Hematopoietic multipotent progenitor cell treated with erythropoietin and hydrocortisone succinate and interleukin-3 and kit ligand, for 6 days (in vitro differentiated cells): ENCODE results near the gene LCE3D.
"Not testable (repeated sequence)": the region's sequence is repeated elsewhere in the genome, so short reads cannot be mapped to it uniquely, and the experiment has no call there.

Experiments
- DNase-seq: peaks from one replicate; pipeline ENCODE4 v3.0.0-alpha.2; 2015

LCE3D gene

GRCh38 chr1:152580433-152580832 is at the start of gene LCE3D:
TSS of gene LCE3D (minus strand) at chr1:152580516. CDS start at chr1:152579936, 580 bp downstream.
- no peak for DNase-seq

- DNase-seq: no peak
Observed at GRCh38 chr1:152626744-152627143, 46.4 kb upstream of the LCE3D start.

DNA sequence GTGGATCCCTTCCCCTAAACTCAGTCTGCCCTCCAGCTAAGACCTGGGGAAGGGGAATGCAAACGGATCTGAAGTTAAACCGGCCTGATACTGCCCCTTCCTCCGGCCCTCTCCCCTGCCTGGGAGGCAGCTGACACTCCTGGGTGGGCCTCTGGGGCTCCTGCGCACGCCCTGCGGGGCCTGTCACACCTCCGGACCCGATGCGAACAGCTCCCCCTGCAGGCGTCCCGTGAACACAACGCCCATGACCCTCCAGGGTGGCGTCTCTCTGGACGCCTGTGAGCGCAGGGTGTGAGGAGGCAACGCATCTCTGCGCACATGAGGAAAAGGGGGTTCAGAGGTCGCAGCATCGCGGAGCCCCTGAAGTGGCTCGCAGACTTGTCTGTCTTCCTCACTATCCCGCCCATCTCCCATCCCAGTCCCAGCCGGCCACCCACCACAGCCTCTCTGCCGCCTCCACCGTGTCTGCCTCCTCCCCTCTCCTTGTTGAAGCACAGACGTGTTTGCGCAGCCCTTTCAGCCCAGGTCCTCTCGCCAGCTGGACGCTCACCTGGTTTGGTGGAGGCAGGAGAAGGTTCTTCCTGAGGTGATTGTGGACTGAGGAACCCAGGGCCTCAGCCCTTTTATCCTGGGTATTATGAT is 43.0 kb upstream of the LCE3D start:
- DNase-seq: peak; percentile 35

DNA sequence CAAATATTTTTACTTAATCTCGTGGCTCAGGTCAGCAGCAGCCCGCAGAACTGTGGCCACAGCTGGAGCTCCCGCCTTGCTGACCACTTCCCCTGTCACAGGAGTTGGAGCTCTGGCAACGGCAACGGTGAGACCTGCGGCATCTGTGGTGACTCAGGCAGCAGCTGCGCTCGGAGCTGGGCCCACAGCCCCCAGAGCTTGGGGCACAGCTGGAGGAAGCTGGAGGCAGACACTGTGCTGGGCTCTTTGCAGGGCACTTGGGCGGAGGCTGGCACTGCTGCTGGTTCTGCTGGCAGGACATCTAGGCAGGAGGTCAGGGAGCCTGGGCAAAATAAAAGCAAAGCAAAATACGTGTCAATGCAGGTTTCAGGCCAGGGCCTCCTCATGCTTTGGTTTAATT is 42.5 kb upstream of the LCE3D start, which contains the start of gene LCE3A:
TSS of gene LCE3A (minus strand) at position 301 of the 400 bp plus-strand sequence. CDS start at position 301, 0 bp downstream.
- DNase-seq: peak; percentile 33

DNA sequence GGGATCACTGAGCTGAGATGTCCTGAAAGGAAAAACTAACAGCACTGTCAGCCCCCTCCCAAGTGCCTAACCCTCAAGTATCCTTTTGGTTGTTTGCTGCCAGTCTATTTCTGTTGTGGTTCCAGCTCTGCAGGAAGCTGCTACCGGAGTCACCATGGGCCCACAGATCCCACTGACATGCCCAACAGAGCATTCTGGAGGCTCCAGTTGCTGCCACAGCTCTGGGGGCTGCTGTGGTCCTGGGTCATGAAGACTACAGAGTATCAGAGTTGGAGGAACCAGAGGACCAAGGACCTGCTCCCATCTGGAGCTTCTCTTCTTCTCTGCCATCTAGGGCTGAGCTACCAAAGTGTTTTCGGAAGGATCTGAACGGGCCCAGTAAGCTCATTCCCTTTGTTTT is 41.7 kb upstream of the LCE3D start:
- DNase-seq: no peak

DNA sequence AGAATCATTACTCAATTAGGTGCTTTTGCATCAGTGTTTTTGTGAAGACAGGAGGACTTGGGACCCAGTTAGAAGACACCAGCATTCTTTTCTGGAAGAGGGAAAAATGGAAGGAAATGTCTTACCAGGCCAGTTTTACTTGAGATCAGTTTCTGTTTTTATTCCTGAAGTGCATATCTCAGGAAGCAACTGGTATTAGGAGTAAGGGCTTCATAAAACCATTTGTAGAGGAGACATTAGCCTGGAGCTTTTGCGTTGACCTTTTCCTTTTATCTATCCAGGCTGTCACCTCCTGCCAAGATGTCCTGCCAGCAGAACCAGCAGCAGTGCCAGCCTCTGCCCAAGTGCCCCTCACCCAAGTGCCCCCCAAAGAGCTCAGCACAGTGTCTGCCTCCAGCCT is 33.2 kb upstream of the LCE3D start, which contains the start of gene LCE3B:
TSS of gene LCE3B (plus strand) at position 301 of the 400 bp plus-strand sequence. CDS start at position 301, 0 bp downstream.
- no peak for DNase-seq

DNA sequence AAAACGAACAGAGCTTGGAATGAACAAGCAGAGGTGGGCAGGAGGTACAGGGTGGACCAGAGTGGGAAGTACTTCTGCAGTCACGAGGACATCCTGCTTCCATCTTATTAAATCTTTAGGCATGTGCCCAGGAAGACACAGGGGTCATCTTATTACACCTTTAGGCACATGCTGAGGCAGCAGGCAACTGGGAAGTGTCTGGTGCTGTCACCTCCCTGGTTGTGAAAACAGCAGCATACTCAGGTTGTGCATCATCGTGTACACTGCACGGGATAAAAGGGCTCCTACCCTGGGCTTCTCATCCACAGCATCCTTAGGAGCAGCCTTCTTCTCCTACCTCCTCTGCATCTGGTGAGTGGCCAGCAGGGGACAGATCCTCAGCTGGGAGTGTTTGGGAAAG is 19.6 kb upstream of the LCE3D start, which contains the start of gene LCE3C:
TSS of gene LCE3C (plus strand) at position 301 of the 400 bp plus-strand sequence. CDS start 498 bp downstream, outside the sequence.
- DNase-seq: no peak

- DNase-seq: no peak
Observed at GRCh38 chr1:152596986-152597385, 16.7 kb upstream of the LCE3D start.

GRCh38 chr1:152585586-152585985 is 5.3 kb upstream of the LCE3D start:
- DNase-seq: peak; percentile 1

DNA sequence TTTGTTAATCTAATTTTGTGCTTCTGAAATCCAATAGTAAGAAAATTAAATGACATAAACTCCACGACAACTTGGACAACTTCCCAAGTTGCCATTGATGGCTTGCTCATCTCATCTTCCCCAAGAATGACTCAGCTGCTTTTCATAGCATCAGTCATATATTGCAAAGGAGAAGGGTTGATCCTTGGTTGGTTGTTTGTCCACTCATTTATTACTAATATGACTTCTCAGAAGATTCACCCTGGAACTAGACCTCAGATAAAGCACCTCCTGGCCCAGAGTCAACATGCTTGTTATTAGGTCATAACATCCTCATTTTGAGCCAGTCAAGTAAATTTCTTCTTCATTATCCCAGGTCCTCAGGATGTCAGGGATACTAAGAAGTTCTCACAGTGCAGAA is 2.3 kb upstream of the LCE3D start:
- no peak for DNase-seq

- DNase-seq: not testable (repeated sequence)
Observed at GRCh38 chr1:152579526-152579925, 790 bp downstream of the LCE3D start.

DNA sequence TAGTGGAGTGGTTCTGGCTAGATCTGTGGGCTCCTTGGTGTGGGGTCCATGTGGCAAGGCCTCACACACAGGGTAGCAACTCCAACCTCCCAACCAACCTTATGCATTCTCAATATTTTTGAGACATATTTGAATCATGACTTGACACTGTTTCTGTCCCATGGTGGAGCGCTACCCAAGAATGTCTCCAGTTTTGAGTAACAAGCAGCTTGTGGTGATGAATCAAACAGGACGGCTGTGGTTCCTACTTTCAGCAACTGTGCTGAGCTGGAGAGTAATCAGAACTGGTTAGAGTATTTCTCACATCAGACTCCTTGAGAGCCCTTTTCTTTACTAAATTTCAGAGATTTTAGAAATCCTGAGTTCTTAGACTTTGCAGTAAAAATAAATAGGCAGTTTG is 3.1 kb downstream of the LCE3D start:
- no peak for DNase-seq

DNA sequence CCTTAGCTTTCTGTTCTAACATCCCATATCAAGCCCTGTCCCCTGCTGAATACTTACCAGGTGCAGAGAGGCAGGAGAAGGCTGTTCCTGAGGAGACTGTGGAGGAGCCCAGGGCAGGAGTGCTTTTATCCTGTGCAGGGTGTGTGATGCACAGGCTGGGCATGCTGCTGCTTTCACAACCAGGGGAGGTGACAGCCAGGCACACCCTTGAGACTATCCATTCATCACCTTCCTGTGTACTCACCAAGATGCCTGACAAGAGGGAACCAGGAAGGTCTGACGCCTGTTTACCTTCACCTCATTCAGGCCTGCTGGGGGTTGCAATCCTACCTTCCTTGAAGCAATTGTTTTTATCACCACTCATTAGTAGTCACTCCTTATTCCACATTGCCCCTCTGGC is 13.6 kb downstream of the LCE3D start, which contains the start of gene LCE3E:
TSS of gene LCE3E (minus strand) at position 100 of the 400 bp plus-strand sequence. CDS start 572 bp downstream, outside the sequence.
- DNase-seq: no peak

GRCh38 chr1:152565535-152566215 is 14.6 kb downstream of the LCE3D start:
- DNase-seq: no peak

DNA sequence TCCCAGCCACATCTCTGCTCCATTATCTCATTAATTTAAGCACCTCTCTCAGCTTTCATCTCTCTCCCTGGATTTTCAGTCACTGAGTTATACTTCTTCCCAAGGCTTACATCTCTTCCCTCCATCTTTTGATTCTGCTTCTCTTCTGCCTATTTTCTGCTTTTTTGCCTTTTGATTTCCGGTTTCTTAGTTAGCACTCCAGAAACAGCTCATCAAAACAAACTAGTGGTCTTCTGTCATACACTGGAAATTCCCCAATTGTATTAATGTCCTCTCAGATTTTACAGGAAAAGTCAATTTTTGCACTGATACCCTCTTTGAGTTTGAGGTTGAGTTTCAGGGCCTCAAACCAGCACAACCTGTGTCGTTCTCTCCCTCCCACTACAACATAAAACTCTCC is 15.2 kb downstream of the LCE3D start:
- no peak for DNase-seq

- not testable (repeated sequence) for DNase-seq
Observed at GRCh38 chr1:152548358-152548757, 32.0 kb downstream of the LCE3D start.

DNA sequence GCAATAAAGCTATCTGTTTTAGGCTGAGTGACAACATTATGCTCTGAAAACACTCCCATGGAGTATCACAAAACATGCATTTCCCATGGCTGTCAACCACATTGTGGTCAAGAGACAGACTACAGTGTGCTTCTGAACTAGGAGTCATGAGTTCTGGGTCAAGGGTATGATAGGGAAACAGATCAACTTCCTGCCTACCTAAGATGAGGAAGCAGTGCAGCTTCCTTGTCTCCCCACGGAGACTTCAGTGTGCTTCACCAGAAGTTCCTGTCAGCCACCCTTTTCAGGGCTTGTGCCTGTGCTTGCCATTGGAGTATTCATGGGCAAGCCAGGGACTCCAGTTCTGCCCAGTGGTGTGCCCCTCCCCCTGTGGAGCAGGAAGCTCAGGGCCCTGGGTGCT is 33.6 kb downstream of the LCE3D start:
- DNase-seq: no peak

DNA sequence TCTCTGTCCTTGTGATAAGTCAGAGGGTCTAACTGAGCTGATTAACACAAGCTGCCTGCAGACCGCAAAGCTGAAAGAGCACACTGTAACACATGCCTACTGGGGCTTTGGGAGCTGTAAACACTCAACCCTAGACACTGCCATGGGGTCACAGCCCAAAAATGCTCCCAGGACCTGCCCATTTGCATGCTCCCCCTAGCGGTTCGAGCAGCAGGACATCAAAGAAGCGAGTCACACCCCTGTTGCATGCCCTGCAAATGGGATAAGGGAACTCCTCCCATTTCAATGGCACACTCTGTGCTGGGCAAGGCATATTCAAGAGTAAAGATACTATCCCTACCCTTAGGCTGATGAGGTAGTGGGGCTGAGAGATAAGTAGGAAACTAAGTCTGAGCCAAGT is 36.5 kb downstream of the LCE3D start:
- peak; percentile 36 for DNase-seq

DNA sequence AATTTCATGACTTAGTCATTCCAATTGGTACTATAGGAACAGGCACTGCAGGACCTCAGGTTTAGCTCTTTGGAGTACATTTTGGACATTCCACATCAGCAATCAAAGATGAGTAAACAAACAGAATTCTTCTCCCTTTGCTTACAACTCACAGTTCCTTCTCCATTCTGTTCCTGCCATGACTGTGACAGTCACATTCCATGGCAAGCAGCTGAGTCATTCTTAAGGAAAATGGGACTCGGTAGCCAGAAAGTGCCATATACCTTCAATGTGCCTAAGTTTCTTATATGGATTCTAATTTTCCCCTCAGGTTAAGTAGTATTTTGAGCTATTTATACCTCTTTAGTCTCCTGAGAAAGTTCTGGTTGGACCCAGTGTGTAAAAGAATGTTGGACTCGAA is 40.4 kb downstream of the LCE3D start:
- no peak for DNase-seq

DNA sequence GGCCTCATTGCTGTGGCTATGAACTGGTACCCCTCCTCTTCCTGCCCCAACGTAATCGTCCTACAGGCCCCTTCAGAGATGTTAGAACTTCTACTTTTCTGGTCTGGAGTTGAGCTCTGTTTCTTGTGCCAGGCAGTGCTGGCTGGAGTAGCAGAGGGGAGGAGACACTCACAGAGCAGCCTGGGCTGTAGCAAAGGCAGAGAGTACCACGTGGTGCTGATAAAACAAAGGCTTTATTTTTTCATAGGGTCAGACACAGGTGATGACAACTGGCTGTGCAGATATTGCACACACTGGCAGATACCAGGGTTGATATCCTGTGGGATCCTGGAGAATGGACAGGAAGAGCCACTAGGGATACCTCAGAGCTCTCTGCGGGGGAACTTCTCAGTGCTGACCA is 42.8 kb downstream of the LCE3D start:
- DNase-seq: no peak

DNA sequence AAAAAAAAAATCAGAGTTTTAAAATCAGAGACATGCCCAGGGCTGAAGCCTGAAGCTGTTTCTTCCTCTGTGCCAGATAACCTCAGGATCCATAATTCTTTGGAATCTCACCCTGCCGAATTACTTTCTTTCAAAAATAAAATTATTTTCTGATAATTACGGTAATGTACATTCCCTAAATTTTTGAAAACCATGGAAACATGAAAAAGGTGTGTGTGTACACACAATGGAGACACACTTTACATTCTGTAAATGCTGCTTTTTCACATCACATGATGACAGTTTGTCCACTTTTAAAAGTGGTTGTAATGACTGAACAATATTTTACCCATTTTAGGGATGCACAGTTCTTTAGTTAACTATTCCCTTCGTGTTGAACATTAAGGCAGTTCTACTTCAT is 44.5 kb downstream of the LCE3D start:
- no peak for DNase-seq

DNA sequence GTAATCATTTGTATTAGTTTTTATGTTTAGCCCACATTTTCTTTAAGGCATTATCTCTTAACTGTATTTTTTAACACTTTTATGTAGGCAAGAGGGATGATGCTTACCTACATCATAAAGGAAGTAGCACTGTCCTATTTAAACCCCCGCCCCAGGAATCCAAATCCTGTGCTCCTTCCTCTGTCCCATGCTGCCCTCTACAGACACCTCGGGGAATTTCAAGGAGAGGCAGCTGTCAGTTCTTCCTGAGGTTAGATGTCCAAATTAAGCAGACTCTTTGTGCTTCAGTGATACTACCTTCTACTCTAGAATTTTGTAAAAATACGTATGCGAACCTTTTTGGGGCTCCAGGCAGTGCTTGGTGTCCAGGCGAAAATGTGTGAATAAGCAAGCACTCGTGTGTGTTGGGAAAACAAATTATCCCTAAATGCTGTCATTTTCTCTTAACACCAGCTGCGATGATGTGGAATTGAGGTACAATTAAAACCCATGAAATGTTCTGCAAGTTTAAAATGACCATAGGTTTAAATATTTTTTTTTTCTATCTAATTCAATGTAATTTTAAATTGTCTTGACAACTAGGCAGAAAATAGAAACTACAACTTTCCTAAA is 46.9 kb downstream of the LCE3D start:
- DNase-seq: peak; percentile 64
